Activated CD4-positive, alpha-beta T cell treated with anti-CD3 and anti-CD28 coated beads, Interleukin-10, Interleukin-2, amounts not matched to agents 100 ng/mL and 50 ng/mL, durations not matched to agents 16 hours and 8 hours (primary cell): ENCODE measurements around the gene ULBP1.
"Not testable (repeated sequence)": the region's sequence is repeated elsewhere in the genome, so short reads cannot be mapped to it uniquely, and the experiment has no call there.

Source experiments
- DNase-seq: peaks from one replicate; pipeline ENCODE4 v3.0.0-alpha.2; 2020

The ULBP1 gene

GRCh38 chr6:150008588-150008987 lies 44.8 kb downstream of the ULBP1 start:
- peak; percentile 23 for DNase-seq

DNA sequence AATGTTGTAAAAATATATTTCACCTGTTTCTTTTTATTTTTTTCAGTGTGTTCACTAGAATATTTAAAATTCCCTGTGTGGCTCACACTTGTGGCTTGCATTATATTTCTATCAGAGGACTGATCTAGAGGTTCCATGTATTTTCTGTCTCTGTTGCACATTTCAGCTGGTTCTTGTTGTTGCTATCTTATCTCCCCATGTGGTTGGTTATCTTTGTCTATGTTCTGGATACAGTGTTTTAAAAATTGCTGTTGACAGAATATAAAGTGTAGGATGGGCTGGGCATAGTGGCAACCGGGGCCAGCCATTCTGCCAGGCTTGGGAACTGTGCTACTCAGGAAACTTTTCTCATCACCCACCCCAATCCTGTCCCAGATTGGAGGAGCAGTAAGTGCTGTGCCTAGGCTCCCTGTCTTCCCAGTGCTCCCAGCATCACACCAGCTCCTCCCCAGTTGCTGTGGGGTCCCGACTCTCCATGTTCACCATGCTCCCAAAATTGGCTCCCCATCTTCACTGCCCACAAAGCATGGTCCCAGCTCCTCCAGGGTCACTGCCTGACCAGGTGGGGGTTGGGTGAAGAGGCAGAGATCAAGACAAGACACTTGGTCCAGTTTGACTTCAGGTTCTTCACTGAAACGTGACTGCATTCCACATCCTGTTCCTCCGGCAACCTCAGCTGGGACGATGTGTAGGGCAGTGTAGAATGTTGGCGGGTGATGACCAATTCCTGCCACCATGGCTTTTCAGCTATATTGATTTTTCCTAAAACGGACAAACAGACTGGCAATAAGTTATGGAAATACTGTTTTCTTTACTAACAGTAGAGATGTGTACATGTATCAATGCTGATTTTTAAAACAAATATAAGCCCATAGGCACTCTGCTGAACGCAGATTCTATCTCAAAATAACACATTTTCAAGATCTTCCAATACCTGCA lies 49.4 kb downstream of the ULBP1 start:
- not testable (repeated sequence) for DNase-seq

DNA sequence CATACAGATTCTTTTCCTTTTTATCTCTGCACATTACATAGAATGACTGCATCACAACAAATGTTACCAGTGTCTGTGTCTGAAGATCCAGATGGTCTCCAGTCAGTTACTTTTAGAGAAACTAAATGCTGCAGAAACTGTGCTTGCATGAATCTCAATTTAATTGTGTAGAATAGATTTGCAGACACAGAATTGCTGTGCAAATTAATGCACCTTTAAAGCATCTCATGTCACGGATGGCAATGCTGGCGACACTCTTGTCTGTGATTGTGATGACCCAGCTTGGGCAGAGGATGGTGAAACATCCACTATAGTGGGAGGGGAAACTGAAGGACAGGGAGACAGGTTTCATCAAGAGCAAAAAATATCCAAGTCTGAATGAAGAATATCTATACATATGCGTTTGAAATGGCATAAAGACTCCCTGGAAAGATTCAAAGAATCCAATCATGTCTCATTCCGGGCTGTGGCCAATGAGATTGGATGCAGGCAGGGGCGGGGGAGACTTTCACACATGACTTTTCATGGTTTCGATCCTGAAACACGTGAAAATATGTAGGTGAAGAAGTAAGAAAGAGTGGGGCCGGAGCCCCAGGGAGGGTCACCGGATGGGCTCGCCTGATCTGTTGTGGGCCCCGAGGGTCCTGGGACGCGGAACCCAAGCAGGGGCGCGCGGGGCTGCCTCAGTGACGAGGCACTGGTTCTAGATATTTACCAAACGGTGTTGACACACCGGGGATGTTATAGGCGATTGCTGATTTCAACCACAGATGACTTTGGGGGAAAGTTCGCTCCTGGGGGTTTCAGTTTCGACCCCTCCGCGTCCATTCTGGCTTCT lies 50.3 kb downstream of the ULBP1 start:
- DNase-seq = not testable (repeated sequence)

DNA sequence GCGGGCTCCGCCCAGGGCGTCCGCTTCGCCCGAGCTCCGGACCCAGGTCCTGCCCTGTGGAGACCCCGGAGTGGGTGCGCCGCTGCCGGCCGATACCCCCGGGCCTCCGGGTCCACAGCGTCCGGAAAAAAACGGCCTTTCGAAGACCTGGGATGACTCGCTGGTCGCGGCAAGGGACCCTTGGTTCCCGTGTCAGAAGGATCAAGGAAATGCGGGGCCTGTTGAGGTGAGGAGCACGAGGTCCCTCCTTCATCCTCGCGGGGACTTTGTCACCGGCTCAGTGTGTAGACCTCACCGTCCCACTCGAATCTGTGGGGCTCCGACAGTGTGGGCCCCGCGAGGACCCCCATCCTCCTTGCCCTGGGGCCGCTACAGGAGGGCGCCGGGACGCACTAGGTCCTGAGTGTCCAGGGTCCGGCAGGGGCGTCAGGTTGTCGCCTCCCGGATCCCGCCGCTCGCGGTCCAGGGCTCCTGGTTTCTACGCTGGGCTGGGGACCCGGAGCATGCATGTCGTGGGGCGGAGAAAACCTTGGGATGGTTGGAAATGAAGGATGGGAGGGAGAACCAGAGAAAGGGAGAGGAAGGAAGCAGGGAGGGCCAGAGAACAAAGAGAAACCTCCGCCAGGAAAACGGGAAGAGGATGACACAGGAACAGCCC lies 51.0 kb downstream of the ULBP1 start:
- not testable (repeated sequence) for DNase-seq

DNA sequence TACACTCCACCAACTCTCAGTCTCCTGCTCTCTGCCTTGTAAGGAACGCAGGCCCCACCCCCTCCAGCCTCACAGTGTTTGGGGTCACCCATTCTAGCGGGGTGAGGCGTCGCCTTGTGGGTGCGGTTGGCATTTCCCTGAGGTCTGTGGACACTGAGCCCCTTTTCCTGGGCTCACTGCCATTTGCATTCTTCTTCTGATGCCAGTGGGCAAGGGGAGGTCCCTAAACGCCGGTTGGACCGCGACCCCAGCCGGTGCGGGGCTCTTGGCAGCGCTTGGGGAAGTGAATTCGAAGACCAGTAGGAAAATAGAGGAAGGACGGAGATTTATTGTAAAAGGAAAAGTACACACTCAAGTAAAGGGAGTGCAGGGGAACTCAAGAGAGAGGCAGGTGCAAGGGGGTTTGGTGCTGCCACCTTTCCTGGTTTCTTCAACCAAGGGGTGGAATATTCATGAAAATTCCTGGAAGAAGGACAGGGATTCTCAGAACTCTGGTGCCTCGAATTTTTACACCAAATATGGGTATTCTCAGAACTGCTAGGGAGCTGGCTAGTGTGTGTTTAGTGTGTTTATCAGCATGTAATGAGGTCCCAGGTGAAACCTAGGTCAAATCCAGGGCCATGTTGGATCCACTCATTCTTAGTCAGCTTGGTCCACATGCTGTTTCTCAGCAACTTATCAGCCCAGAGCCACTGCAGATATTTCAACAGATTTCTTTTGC lies 51.7 kb downstream of the ULBP1 start:
- not testable (repeated sequence) for DNase-seq

DNA sequence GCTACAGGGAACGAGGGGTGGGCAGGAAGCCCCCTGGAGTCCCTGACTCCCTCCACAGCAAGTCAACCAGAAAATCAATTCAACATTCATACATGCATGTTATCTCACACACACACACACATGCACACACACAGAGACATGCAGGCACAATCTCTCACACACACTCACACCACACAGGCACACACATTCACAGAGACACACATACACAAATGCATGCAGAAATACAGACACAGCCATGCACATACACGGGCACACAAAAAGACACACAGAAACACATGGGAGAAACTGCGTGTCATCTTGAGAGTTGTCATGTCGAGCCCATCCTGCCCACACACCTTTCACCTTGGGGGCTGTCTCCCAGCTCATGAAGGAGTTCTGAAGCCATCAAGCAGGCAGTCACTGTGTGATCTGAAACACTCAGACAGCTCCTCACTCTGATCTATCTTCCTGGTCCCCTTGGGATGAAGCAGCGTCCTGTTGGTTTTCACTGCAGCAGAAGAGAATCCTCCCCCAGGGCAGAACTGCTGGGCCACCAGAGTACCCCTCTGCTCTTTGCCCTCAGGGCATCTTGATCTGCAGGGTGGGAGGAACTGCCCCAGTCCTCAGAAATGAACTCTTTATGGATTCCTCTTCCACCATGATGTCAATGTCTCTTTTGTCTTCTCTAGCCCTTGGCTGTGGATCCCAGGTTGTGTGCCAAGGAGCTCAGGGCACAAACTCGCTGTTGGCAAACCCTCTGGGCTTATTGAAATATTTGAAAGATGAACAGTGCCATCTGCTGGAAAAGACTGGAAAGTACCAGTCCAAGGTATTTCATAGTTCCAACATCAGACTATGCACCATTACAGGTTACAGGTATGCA lies 52.8 kb downstream of the ULBP1 start:
- DNase-seq = peak; percentile 74

DNA sequence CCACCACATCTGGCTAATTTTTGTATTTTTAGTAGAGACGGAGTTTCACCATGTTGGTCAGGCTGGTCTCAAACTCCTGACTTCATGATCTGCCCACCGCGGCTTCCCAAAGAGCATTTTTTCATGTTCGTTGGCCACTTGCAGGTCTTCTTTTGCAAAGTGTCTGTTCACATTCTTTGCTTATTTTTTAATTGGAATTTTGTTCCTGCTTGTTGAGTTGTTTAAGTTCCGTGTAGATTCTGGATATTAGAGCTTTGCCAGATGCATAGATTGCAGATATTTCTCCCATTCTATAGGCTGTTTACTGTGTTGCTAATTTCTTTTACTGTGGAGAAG lies 53.4 kb downstream of the ULBP1 start:
- not testable (repeated sequence) for DNase-seq

- DNase-seq = no peak
Observed at GRCh38 chr6:150018846-150019580, 55.3 kb downstream of the ULBP1 start.

DNA sequence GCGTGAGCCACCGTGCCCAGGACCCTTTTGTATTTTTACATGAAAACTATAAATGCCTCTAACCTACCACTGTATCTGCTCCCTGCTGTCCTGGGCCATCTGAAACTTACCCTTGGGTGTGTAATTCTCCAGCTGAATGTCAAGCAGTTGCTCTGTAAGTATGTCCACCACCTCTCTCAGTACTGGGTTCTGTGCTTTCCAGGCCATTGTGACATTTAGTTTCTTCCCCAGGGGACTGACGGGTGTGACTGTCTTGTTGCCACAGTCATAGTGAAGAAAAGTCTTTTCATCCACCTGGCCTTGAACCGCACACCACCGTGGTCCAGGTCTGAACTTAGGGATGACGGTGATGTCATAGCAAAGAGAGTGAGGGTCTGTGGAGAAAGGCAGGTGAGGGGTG lies 58.1 kb downstream of the ULBP1 start:
- not testable (repeated sequence) for DNase-seq
